Measurements from ENCODE around the gene RACK1. TPM values are rescaled to one million over a fixed set of nuclear protein-coding genes. Genes with fewer than 3 reads are reported as not detected.
A peak's percentile ranks its signal among the peaks of the same experiment; 100 is the strongest.

Gene RACK1
- total and polyA plus RNA-seq, 2 of the 13 experiments (the other 11 are each of a cell fraction or from before 2014, with no cell fraction given) = 2,514 to 6,141 TPM

- TF ChIP-seq MLLT10 (CRISPR knock-in tag; IDR thresholded peaks at IDR 0.05) (peak; percentile 58; the same call in 1 of the 2 replicates), ZKSCAN8 (CRISPR knock-in tag; IDR thresholded peaks at IDR 0.05; ENCODE audit: borderline replicate concordance) (no peak; the same call in 1 of the 2 replicates), CBX5 (CRISPR knock-in tag; IDR thresholded peaks at IDR 0.05; ENCODE audit: borderline replicate concordance) (peak; percentile 55; the same call in 1 of the 2 replicates), ZNF549 (CRISPR knock-in tag; IDR thresholded peaks at IDR 0.05) (no peak), HOXA9 (CRISPR knock-in tag; IDR thresholded peaks at IDR 0.05; ENCODE audit: borderline replicate concordance) (peak; percentile 76; the same call in 1 of the 2 replicates), ATF7 (IDR thresholded peaks at IDR 0.05) (no peak), ATF7 (CRISPR knock-in tag; IDR thresholded peaks at IDR 0.05) (no peak), NFKBIZ (CRISPR knock-in tag; IDR thresholded peaks at IDR 0.05) (no peak; the same call in 1 of the 2 replicates), SP4 (CRISPR knock-in tag; IDR thresholded peaks at IDR 0.05) (no peak; the same call in 1 of the 2 replicates), FOXJ3 (CRISPR knock-in tag; IDR thresholded peaks at IDR 0.05; ENCODE audit: borderline replicate concordance) (no peak), ZNF770 (CRISPR knock-in tag; IDR thresholded peaks at IDR 0.05) (no peak; the same call in 1 of the 2 replicates), MIER2 (CRISPR knock-in tag; IDR thresholded peaks at IDR 0.05) (no peak), ZNF781 (CRISPR knock-in tag; IDR thresholded peaks at IDR 0.05; ENCODE audit: borderline replicate concordance, not compliant biosample characterization) (peak; percentile 96), ZFY (CRISPR knock-in tag; IDR thresholded peaks at IDR 0.05) (peak; percentile 82), SCMH1 (CRISPR knock-in tag; IDR thresholded peaks at IDR 0.05; ENCODE audit: borderline replicate concordance) (no peak), ZNF510 (CRISPR knock-in tag; IDR thresholded peaks at IDR 0.05; ENCODE audit: low read depth) (no peak), SALL1 (CRISPR knock-in tag; IDR thresholded peaks at IDR 0.05) (peak; percentile 77), TAF15 (IDR thresholded peaks at IDR 0.05; ENCODE audit: low read depth, low read length, poor library complexity, severe bottlenecking) (no peak), PPARG (CRISPR knock-in tag; conservative IDR thresholded peaks at IDR 0.05) (no peak), KLF13 (CRISPR knock-in tag; IDR thresholded peaks at IDR 0.05) (0 out of 2 replicates have a peak, but pooled peaks have one; percentile 30)
- TF ChIP-seq, protein P1, sequence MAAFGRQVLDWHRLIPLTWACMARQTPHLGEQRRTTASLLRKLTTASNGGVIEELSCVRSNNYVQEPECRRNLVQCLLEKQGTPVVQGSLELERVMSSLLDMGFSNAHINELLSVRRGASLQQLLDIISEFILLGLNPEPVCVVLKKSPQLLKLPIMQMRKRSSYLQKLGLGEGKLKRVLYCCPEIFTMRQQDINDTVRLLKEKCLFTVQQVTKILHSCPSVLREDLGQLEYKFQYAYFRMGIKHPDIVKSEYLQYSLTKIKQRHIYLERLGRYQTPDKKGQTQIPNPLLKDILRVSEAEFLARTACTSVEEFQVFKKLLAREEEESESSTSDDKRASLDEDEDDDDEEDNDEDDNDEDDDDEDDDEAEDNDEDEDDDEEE (CRISPR knock-in tag; IDR thresholded peaks at IDR 0.05) = 0 out of 2 replicates have a peak, but pooled peaks have one; percentile 73
- TF ChIP-seq, protein P2, sequence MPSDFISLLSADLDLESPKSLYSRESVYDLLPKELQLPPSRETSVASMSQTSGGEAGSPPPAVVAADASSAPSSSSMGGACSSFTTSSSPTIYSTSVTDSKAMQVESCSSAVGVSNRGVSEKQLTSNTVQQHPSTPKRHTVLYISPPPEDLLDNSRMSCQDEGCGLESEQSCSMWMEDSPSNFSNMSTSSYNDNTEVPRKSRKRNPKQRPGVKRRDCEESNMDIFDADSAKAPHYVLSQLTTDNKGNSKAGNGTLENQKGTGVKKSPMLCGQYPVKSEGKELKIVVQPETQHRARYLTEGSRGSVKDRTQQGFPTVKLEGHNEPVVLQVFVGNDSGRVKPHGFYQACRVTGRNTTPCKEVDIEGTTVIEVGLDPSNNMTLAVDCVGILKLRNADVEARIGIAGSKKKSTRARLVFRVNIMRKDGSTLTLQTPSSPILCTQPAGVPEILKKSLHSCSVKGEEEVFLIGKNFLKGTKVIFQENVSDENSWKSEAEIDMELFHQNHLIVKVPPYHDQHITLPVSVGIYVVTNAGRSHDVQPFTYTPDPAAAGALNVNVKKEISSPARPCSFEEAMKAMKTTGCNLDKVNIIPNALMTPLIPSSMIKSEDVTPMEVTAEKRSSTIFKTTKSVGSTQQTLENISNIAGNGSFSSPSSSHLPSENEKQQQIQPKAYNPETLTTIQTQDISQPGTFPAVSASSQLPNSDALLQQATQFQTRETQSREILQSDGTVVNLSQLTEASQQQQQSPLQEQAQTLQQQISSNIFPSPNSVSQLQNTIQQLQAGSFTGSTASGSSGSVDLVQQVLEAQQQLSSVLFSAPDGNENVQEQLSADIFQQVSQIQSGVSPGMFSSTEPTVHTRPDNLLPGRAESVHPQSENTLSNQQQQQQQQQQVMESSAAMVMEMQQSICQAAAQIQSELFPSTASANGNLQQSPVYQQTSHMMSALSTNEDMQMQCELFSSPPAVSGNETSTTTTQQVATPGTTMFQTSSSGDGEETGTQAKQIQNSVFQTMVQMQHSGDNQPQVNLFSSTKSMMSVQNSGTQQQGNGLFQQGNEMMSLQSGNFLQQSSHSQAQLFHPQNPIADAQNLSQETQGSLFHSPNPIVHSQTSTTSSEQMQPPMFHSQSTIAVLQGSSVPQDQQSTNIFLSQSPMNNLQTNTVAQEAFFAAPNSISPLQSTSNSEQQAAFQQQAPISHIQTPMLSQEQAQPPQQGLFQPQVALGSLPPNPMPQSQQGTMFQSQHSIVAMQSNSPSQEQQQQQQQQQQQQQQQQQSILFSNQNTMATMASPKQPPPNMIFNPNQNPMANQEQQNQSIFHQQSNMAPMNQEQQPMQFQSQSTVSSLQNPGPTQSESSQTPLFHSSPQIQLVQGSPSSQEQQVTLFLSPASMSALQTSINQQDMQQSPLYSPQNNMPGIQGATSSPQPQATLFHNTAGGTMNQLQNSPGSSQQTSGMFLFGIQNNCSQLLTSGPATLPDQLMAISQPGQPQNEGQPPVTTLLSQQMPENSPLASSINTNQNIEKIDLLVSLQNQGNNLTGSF (CRISPR knock-in tag; IDR thresholded peaks at IDR 0.05) = no peak; the same call in 1 of the 2 replicates
Observed at GRCh38 chr5:181243564-181244343, at the start of gene RACK1 (continued).

All from HepG2 (cell line).